Inflammatory macrophage treated with lipopolysaccharide for 4 hours (primary cell): ENCODE data around the gene TRPV5.

ENCODE experiments used
- DNase-seq: peaks from one replicate; pipeline ENCODE4 v3.0.0-alpha.2; 2020

TRPV5 gene

GRCh38 chr7:142908290-142908689, 25.3 kb downstream of the TRPV5 start:
- DNase-seq: no peak

- DNase-seq: no peak
These were observed 26.9 kb downstream of the TRPV5 start for GRCh38 chr7:142906643-142907042.

GRCh38 chr7:142905759-142906158, 27.8 kb downstream of the TRPV5 start:
- no peak for DNase-seq

- no peak for DNase-seq
These were observed 29.4 kb downstream of the TRPV5 start for GRCh38 chr7:142904128-142904527.

GRCh38 chr7:142901426-142902259, 31.9 kb downstream of the TRPV5 start:
- DNase-seq: no peak

- no peak for DNase-seq
These were observed 33.9 kb downstream of the TRPV5 start for GRCh38 chr7:142899661-142900060.

- no peak for DNase-seq
These were observed 35.0 kb downstream of the TRPV5 start for GRCh38 chr7:142898377-142899170.

GRCh38 chr7:142897691-142898090, 35.9 kb downstream of the TRPV5 start:
- DNase-seq: no peak

GRCh38 chr7:142896741-142897379, 36.7 kb downstream of the TRPV5 start:
- DNase-seq: no peak

- no peak for DNase-seq
These were observed 37.4 kb downstream of the TRPV5 start for GRCh38 chr7:142896151-142896550.

GRCh38 chr7:142894985-142895593, 38.5 kb downstream of the TRPV5 start:
- no peak for DNase-seq

GRCh38 chr7:142894112-142894984, 39.2 kb downstream of the TRPV5 start:
- no peak for DNase-seq

GRCh38 chr7:142892951-142893350, 40.6 kb downstream of the TRPV5 start:
- DNase-seq: no peak

GRCh38 chr7:142891490-142892082, 42.0 kb downstream of the TRPV5 start:
- DNase-seq: no peak

- no peak for DNase-seq
These were observed 42.6 kb downstream of the TRPV5 start for GRCh38 chr7:142890874-142891485.

- no peak for DNase-seq
These were observed 43.7 kb downstream of the TRPV5 start for GRCh38 chr7:142889816-142890215.

GRCh38 chr7:142887282-142888015, 46.1 kb downstream of the TRPV5 start:
- no peak for DNase-seq

GRCh38 chr7:142886866-142887265, 46.7 kb downstream of the TRPV5 start:
- DNase-seq: no peak

GRCh38 chr7:142885311-142886230, 48.0 kb downstream of the TRPV5 start, which contains the start of gene TRPV6:
Gene TRPV6, minus strand, starts transcription at chr7:142885745.
- DNase-seq: no peak
